ENCODE measurements around the gene DUSP9. TPM values are rescaled to one million over a fixed set of nuclear protein-coding genes. Genes with fewer than 3 reads are reported as not detected.

DUSP9 gene
- 0.29 and 0.35 TPM in 2 replicates for total RNA-seq

GRCh38 chrX:153646620-153647373 lies at the start of gene DUSP9:
Gene DUSP9 (plus strand): TSS chrX:153647203. CDS start chrX:153647954, 751 bp downstream.

DNA sequence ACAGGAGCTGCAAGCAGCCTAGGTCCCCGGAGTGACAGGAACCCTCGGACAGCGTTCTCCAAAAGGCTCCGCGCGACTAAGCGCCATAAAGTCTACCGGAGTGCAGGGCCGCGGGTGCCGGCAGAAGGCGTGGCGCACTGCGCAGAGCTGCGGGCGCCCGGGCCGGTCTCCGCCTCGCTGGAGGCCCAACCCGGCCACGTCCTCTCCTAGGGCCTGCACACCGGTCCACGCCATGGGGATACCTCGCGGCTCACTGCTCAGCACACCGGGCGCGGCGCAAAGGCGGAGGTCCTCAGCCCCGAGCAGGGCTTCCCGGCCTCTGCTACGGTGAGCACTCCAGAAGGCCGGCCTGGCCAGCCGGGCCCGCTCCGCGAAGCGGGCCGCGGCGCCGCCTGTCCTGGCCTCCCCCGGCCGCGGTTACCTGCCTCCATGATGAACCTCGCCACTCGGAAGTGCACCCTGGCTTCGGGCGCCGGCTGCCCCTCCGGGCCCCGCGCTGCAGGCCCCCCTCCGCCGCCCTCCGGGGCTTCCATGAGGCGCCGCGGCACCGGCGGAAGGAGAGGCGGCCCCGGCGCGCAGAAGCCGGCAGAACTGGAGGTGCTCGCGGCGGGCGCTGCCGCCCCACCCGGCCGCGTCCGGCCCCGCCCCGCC lies 48.3 kb upstream of the DUSP9 start, which contains the start of gene CCNQ:
CCNQ (minus strand) TSS at position 599 of the 651 bp plus-strand sequence; CDS start at position 533, 66 bp downstream.

GRCh38 chrX:153673428-153674218 lies 26.6 kb downstream of the DUSP9 start, which contains the start of gene PNCK:
Gene PNCK (minus strand): TSS chrX:153673813. CDS start chrX:153673076, 737 bp downstream.

GRCh38 chrX:153687121-153688039 lies 40.4 kb downstream of the DUSP9 start, which contains the start of gene SLC6A8:
Gene SLC6A8 (plus strand): TSS chrX:153687926. CDS start chrX:153688575, 649 bp downstream.

Other genes starting within 250 kb of the DUSP9 start
- not detected in 2 replicates for gene PNMA6E, start 245.9 kb upstream of the DUSP9 start, total RNA-seq
- 0.29 and 0.71 TPM in 2 replicates for gene ZFP92, start 235.7 kb upstream of the DUSP9 start, total RNA-seq
- not detected in 2 replicates for gene TREX2, start 201.1 kb upstream of the DUSP9 start, total RNA-seq
- gene HAUS7, start 176.6 kb upstream of the DUSP9 start, total RNA-seq = 37.2 and 51.6 TPM in 2 replicates
- 3.2 and 4.3 TPM in 2 replicates for gene BGN, start 152.2 kb upstream of the DUSP9 start, total RNA-seq
- gene ATP2B3, start 129.6 kb upstream of the DUSP9 start, total RNA-seq = not detected in 2 replicates
- gene CCNQ, start 48.1 kb upstream of the DUSP9 start, total RNA-seq = 39.2 and 46.8 TPM in 2 replicates
- not detected in 2 replicates for gene PNCK, start 26.6 kb downstream of the DUSP9 start, total RNA-seq
- 6.9 and 7.4 TPM in 2 replicates for gene SLC6A8, start 40.7 kb downstream of the DUSP9 start, total RNA-seq
- 144 and 177 TPM in 2 replicates for gene BCAP31, start 77.2 kb downstream of the DUSP9 start, total RNA-seq
- 12.9 and 17.0 TPM in 2 replicates for gene ABCD1, start 77.7 kb downstream of the DUSP9 start, total RNA-seq
- gene PLXNB3, start 117.0 kb downstream of the DUSP9 start, total RNA-seq = 2.3 and 2.6 TPM in 2 replicates
- gene SRPK3, start 133.8 kb downstream of the DUSP9 start, total RNA-seq = 0.35 TPM in 1 of 2 replicates, not detected in the other
- 87.9 and 122 TPM in 2 replicates for gene IDH3G, start 147.2 kb downstream of the DUSP9 start, total RNA-seq
- 261 and 266 TPM in 2 replicates for gene SSR4, start 147.5 kb downstream of the DUSP9 start, total RNA-seq
- gene PDZD4, start 183.3 kb downstream of the DUSP9 start, total RNA-seq = 0.58 TPM in 1 of 2 replicates, not detected in the other
- 13.1 and 19.0 TPM in 2 replicates for gene L1CAM, start 239.0 kb downstream of the DUSP9 start, total RNA-seq

Measured in myometrial cell (primary cell).